Tongue (tissue), 2 donors: ENCODE data around the gene FGF14. TPM values are rescaled to one million over a fixed set of nuclear protein-coding genes. Genes with fewer than 3 reads are reported as not detected.

ENCODE experiments used
- DNase-seq: peaks from one replicate; pipeline ENCODE4 v3.0.0-alpha.2; 2015
- total RNA-seq: library from RNA; depleted of rRNA; stranded (reverse); fragments of >200 nt; gene quantifications from one replicate; pipeline ENCODE4 v1.2.3, GENCODE V29; 2014

FGF14 gene
- 0.21 TPM for total RNA-seq

DNA sequence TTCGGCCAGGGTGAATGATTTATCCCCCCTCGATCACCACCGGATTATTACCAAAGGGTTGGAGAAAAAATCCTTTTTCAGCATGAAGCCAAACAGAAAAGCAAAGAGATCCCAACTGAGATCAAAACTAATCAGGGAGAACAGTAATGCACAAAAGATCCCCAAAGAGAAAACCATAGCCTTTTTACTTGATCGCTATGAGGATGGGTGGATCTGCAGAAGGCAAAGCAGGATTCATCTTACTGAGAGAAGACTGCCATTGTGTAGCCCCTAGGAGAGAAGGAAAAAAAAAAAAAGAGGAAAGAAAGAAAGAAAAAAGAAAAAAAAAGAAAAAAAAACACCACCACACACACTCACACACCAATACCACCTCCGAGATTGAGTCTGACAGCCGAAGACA is at the start of gene FGF14:
Gene FGF14 (minus strand): TSS at position 283 of the 400 bp plus-strand sequence.
- no peak for DNase-seq

DNA sequence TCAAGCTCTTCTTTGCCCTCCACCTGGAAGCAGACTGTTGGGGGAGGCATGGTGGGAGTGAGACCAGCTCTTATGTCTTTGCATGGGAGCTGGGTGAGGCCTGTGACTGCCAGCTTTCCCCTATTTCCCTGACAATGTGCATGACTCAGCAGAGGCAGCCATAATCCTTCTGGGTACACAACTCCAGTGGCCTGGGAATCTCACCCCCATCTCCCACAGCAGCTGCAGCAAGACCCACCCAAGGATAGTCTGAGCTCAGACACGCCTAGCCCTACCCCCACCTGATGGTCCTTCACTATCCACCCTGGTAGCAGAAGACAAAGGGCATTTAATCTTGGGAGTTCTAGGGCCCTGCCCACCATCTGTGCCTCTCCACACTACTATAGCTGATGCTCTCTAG is 41.4 kb upstream of the FGF14 start:
- no peak for DNase-seq

DNA sequence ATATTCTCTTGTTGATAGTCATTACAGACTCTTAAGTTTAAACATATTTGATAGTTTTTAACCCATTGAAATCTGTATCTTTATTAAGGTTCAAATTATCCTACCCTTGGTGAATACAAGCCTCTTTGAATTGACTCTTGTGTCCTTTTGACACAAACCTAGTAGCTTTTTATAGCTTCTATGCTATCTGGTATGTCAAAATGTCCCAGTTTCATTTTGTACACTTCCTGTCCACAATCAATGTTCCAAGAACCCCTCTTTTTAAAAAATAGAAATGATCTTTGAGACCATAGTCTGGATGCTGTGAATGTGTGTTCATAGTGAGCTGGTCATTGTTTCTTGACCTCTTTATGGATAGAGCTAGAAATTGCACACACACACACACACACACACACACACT is 39.2 kb upstream of the FGF14 start:
- DNase-seq, result no peak

DNA sequence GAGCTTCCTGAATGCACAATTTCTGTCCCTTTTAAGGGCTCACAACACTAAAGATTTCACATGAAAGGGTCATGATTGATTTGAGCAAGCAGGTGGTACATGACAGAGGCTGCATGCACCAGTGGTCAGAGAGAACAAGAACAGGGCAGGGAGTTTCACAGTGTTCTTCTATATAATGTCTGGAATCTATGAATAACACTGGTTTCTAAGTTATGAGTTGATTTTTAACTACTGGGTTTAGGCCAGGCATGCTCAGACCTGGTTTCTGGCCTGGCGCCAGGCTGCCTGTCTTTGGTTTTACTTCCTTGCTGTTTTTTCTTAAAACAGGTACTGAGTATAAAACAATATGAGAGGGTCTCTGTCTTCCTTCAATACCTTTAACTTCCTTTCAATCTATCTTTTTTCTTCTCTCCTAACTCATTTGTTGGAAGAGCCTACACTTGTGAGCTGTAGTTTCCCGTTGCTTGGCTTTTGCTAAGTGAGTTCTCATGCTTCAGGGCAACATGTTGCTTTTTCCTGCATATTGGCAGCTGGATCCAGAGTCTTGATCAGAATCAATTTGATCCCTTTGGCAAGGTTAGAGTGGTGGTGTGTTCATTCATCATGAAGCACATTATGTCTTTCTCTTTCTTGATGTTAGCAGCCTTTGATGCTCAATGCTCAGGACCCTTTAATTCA is 38.5 kb upstream of the FGF14 start:
- DNase-seq, result peak; percentile 38

- DNase-seq, result no peak
Observed at GRCh38 chr13:102422690-102423089, 20.8 kb upstream of the FGF14 start.

- DNase-seq, result peak; percentile 22
Observed at GRCh38 chr13:102405499-102406100, 3.8 kb upstream of the FGF14 start.

DNA sequence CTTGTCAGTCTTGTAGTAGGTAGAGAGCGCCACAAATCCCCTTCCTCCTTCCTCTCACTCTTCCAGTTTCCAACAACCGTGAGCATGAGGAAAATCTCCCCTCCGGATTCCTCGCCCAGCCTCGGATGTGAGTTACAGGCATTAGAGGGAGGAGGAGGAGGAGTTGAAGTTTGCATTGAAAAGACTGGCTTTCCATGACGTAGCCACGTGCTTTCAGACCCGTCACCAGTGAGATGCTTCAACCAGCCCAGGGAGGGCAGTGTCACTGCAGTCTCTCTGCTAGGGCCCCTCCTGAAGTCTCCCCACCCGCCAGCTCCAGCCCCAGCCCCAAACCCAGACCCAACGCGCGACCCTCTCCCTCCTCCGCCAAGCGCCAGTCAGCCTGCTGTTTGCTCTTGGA is 442 bp upstream of the FGF14 start:
- peak; percentile 45 for DNase-seq

- peak; percentile 6 for DNase-seq
Observed at GRCh38 chr13:102401265-102401664, 583 bp downstream of the FGF14 start.

- peak; percentile 5 for DNase-seq
Observed at GRCh38 chr13:102400675-102401145, 1.1 kb downstream of the FGF14 start.

DNA sequence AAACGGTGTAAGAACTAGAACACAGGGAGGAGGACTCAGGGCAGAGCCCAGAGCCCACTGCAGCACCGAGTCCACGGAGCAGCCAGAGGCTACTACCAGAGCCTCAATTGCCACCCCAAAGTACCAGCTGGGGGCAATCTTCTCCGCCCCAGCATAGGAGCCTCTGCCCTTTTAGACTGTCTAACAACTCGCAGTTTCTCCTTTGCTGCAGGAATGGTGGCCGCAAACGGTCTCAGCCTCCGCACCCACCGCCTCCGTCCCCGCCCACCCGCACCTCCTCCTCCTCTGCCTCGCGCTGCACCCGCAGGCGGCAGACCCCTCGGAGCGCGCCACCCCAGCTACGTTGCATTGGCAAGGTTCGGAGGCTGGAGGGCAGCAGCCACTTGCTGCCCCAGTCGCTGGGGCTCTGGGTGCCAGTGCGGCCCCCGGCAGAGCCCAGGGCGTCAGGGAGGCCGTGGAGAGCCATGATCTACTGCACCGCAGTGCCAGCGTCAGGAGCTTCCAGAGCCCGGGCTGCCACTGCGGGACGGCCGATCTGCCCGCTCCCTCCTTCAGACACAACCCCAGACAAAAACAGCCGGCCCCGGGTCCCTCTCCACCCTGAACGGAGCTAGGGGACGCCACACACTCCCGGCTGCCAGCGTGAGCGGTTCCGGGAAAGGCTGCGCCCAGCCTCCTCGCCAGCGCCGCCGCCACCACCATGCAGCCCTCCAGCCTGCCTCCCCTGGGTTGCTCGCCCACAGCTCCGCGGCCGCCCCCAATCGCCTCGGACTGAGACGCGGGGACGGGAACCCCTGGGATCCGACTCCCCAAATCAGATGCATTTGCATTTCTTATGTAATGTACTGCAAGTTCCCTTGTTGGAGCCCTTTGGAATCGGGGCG is 1.8 kb downstream of the FGF14 start:
- DNase-seq, result peak; percentile 4

GRCh38 chr13:102395939-102396338 is 5.9 kb downstream of the FGF14 start:
- DNase-seq, result no peak

DNA sequence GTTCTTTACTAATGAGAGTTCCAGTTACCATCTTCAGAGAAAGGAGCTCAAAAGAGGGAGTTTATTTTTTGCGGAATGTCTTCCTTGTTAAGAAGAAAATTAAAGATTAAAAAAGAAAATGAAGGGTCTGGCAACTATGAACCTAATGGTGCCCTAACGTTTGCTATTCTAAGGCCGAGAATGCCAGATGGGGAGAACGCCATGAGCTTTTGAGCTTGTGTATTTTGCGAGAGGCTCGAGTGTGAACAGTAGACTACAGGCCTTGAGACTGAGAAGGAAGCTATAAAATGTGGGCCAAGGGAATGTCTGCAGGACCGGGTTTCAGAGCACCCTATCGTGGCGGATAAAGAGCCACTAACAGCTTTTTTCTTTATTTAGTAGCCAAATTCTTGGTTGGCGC is 6.7 kb downstream of the FGF14 start:
- no peak for DNase-seq

- peak; percentile 96 for DNase-seq
Observed at GRCh38 chr13:102394158-102395053, 7.4 kb downstream of the FGF14 start.

DNA sequence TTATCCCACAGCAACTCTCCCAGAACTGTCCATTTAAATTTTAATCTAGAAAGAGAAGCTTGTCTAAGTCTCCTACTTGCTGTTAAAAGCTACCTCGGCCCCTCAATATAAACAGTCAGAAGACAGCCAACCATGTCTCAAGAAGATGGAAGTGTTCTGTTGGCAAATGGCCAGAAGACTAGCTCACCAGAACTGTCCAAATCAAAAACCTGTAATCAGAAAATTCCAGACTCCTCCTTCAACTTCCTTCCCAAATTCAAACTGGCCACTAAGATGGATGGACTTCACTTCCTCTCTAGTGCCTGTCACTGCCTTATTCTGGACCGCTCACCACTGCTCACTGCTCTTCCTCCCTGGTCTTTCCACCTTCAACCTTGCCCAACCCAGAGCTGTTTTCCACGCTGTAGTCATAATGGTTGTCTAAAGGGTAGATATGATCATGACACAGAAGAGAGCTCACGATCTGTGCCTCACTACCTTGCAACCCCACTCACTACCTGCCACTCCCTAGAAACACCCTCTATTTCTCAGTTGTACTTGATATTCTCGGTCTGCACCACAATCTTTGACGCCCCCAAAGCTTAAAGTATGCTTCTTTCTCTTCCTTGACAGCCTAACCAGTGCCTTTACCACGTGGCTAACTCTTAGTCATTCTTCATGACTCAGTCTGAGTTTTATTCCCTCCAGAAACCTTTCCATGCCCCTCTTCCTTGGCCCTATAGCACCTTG is 9.2 kb downstream of the FGF14 start:
- no peak for DNase-seq

- DNase-seq, result no peak
Observed at GRCh38 chr13:102386461-102386860, 15.4 kb downstream of the FGF14 start.

DNA sequence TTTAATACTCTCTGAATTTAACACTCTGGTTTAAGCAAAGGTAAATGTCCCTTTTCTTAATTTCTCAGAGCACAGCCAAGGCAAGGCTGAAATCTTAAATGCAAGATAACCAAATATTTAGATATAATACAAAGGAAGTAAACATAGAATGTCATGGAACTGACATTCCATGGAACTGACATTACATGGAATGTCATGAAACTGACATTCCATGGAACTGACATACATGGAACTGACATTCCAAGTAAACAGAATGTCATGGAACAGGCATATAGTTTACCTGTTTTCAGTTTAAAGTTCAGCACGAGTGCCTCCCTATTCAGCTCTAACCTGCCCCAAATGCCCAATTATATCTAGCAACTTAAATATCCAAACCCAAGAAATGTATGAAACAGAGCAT is 21.8 kb downstream of the FGF14 start:
- DNase-seq, result no peak

GRCh38 chr13:102376318-102376717 is 25.5 kb downstream of the FGF14 start:
- no peak for DNase-seq

GRCh38 chr13:102374726-102375125 is 27.1 kb downstream of the FGF14 start:
- no peak for DNase-seq

DNA sequence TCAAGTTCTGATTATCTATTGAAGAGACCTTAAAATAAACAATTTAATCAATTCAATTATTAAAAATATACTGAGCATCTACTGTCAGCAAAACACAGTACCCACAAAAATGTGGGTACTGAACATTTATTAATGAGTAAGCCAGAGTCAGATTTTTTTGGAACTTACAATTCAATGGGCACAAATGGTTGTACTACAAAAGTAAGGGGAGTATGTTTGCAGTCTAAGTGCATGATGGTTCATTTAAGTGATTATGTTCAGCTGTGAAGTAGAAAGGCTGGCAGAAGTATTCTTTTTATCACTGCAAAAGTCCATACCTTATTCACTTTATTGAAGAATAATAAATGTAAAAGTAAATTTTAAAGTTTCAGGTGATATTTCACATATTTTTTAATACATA is 27.6 kb downstream of the FGF14 start:
- DNase-seq, result no peak

- DNase-seq, result no peak
Observed at GRCh38 chr13:102373221-102373620, 28.6 kb downstream of the FGF14 start.

- no peak for DNase-seq
Observed at GRCh38 chr13:102369302-102369701, 32.5 kb downstream of the FGF14 start.
